OCI-LY3 (cell line): ENCODE measurements around the gene LRFN5.

Experiments
- CTCF ChIP-seq: fragments of 200-600, 300-600 bp; sonication (generic); IDR thresholded peaks from 2 replicates; pipeline ENCODE4 v1.5.1; 2014; ENCODE audit warnings: antibody characterized with exemption, low read length, low read depth
- EZH2phosphoT487 ChIP-seq: fragments of 200-600 bp; shearing (Covaris generic); IDR thresholded peaks from 2 replicates; pipeline ENCODE4 v1.6.1; 2018; ENCODE audit warnings: antibody characterized with exemption, mixed run types, low read depth

- TF ChIP-seq CTCF (no peak), EZH2phosphoT487 (no peak)
Measured at GRCh38 chr14:41873686-41874317, 267.1 kb downstream of the LRFN5 start.
